Hepatocyte (in vitro differentiated cells): Measurements from ENCODE around the gene KIF1C. TPM values are rescaled to one million over a fixed set of nuclear protein-coding genes. Genes with fewer than 3 reads are reported as not detected.
A peak's percentile ranks its signal among the peaks of the same experiment; 100 is the strongest.

Experiments used
- DNase-seq: peaks from one replicate; pipeline ENCODE4 v3.0.0-alpha.2; 2016; ENCODE audit warnings: low spot score
- H2AFZ ChIP-seq: fragments of 200-600 bp; sonication (generic); 2 replicates; pipeline ENCODE4 v1.6.0; 2016; ENCODE audit warnings: antibody characterized with exemption, mild to moderate bottlenecking
- H3K27ac ChIP-seq: fragments of 200-600 bp; sonication (generic); 2 replicates; pipeline ENCODE4 v1.5.1; 2016; ENCODE audit warnings: mild to moderate bottlenecking
- H3K27me3 ChIP-seq: fragments of 200-600 bp; sonication (generic); 2 replicates; pipeline ENCODE4 v1.6.1; 2016
- H3K36me3 ChIP-seq: fragments of 200-600 bp; sonication (generic); replicated peaks from 2 replicates; pipeline ENCODE4 v1.5.1; 2016; ENCODE audit warnings: low read depth; ENCODE audit not compliant: insufficient read depth
- H3K4me1 ChIP-seq: fragments of 200-600 bp; sonication (generic); 2 replicates; pipeline ENCODE4 v1.5.1; 2016; ENCODE audit warnings: mild to moderate bottlenecking, moderate library complexity; ENCODE audit not compliant: insufficient read depth
- H3K4me2 ChIP-seq: fragments of 200-600 bp; sonication (generic); 2 replicates; pipeline ENCODE4 v1.6.0; 2016
- H3K4me3 ChIP-seq: fragments of 200-600 bp; sonication (generic); 2 replicates; pipeline ENCODE4 v1.5.1; 2016; ENCODE audit warnings: mild to moderate bottlenecking
- H3K79me2 ChIP-seq: fragments of 200-600 bp; sonication (generic); 2 replicates; pipeline ENCODE4 v1.6.0; 2017; ENCODE audit warnings: mild to moderate bottlenecking
- H3K9me2 ChIP-seq: fragments of 200-600 bp; sonication (generic); replicated peaks from 2 replicates; pipeline ENCODE4 v1.6.0; 2017; ENCODE audit warnings: mild to moderate bottlenecking; ENCODE audit not compliant: insufficient read depth
- H3K9me3 ChIP-seq: fragments of 200-600 bp; sonication (generic); 2 replicates; pipeline ENCODE4 v1.5.1; 2016; ENCODE audit warnings: low read depth, mild to moderate bottlenecking
- H4K20me1 ChIP-seq: fragments of 200-600 bp; sonication (generic); 2 replicates; pipeline ENCODE4 v1.6.0; 2016; ENCODE audit warnings: mild to moderate bottlenecking; ENCODE audit not compliant: insufficient read depth, poor library complexity, severe bottlenecking
- EZH2 ChIP-seq: fragments of 200-600 bp; sonication (generic); IDR thresholded peaks from 2 replicates; pipeline ENCODE4 v1.6.1; 2016; ENCODE audit warnings: antibody characterized with exemption, mild to moderate bottlenecking, borderline replicate concordance
- EZH2phosphoT487 ChIP-seq: fragments of 200-600 bp; sonication (generic); IDR thresholded peaks from one replicate; pipeline ENCODE4 v1.6.1; 2018; ENCODE audit warnings: antibody characterized with exemption, mild to moderate bottlenecking, low read depth, moderate library complexity; ENCODE audit not compliant: unreplicated experiment, severe bottlenecking
- WGBS: methylation state at CpG from one replicate; pipeline ENCODE4 v1.1.6; 2016; ENCODE audit warnings: low lambda C conversion rate; ENCODE audit errors: missing lambda C conversion rate; 5-methylcytosine and 5-hydroxymethylcytosine counted together
- polyA plus RNA-seq: library from polyadenylated mRNA; unstranded; fragments of >200 nt; fragmentation: Nextera tagmentation; extraction: Ambion mirVana; gene quantifications from 2 replicates; pipeline ENCODE4 v1.2.1, GENCODE V29; 2016
- total RNA-seq: library from RNA; depleted of rRNA; stranded (reverse); fragments of >200 nt; gene quantifications from 2 replicates; pipeline ENCODE4 v1.2.3, GENCODE V29; 2014
- TF ChIP-seq, protein P1 (sequence below): fragments of 200-600 bp; sonication (generic); IDR thresholded peaks from 2 replicates; pipeline ENCODE4 v1.5.1; 2016; ENCODE audit warnings: antibody characterized with exemption, mild to moderate bottlenecking; ENCODE audit not compliant: poor library complexity

The KIF1C gene
- total and polyA plus RNA-seq, 2 experiments from 2014 or later: 59.4 to 75.9 TPM

DNA sequence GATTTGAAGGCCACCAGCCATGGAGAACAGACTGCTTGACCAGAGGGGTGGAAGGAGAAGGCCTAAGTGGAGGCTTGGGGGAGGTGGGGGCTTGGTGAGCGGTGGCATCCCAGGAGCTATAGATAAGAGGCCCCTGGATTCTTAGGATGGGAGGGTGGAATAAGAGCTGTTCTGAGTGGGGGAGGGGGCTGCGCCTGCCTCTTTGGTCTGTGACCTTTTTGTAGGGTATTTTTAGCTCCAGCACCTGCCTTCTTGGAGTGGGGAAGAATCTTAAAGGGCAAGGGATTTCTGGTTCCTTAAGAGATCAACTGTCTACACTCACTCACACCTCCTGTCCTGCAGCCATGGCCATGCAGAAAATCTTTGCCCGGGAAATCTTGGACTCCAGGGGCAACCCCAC lies 46.3 kb upstream of the KIF1C start:
- Histone ChIP-seq H3K4me2 (peak overlapping the region; percentile 86), H3K27ac (no peak overlapping the region), H3K27me3 (no peaks in the 10 kb centered on the region), H3K79me2 (peaks cover 18% of the 10 kb centered on the region), H3K4me1 (peaks cover 16% of the 10 kb centered on the region), H3K4me3 (no peak overlapping the region), H3K36me3 (no peaks in the 10 kb centered on the region), H3K9me2 (no peaks in the 10 kb centered on the region), H3K9me3 (no peaks in the 10 kb centered on the region), H2AFZ (no peak overlapping the region), H4K20me1 (peaks cover 5% of the 10 kb centered on the region)
- 81% methylated on average over 3 of the region's 3 CpGs for WGBS
- no peak for DNase-seq
- TF ChIP-seq, protein P1, sequence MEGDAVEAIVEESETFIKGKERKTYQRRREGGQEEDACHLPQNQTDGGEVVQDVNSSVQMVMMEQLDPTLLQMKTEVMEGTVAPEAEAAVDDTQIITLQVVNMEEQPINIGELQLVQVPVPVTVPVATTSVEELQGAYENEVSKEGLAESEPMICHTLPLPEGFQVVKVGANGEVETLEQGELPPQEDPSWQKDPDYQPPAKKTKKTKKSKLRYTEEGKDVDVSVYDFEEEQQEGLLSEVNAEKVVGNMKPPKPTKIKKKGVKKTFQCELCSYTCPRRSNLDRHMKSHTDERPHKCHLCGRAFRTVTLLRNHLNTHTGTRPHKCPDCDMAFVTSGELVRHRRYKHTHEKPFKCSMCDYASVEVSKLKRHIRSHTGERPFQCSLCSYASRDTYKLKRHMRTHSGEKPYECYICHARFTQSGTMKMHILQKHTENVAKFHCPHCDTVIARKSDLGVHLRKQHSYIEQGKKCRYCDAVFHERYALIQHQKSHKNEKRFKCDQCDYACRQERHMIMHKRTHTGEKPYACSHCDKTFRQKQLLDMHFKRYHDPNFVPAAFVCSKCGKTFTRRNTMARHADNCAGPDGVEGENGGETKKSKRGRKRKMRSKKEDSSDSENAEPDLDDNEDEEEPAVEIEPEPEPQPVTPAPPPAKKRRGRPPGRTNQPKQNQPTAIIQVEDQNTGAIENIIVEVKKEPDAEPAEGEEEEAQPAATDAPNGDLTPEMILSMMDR: no peak
- TF ChIP-seq EZH2 (no peak), EZH2phosphoT487 (no peak)

DNA sequence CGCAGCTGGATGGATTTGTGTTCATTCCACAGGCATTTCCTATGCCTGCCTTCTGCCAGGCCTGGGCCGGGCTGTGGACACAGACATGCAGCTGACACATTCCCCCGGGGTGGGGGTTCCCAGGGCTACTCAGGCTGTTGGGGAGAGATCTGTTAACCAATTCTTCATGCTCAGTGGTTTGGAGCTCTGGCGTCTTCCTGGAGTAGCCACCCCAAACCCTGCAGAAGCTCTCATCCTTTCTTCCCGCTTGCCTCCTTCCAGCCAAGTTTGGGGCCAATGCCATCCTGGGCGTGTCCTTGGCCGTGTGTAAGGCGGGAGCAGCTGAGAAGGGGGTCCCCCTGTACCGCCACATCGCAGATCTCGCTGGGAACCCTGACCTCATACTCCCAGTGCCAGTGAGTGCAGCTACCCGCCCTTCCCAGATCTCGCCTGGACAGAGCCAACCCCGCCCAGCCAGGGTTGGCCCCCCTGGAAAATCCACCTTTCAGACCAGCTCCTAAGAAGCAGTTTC lies 44.2 kb upstream of the KIF1C start:
- Histone ChIP-seq H3K4me1 (peaks cover 15% of the 10 kb centered on the region), H4K20me1 (no peaks in the 10 kb centered on the region), H3K27ac (no peak overlapping the region), H3K79me2 (no peaks in the 10 kb centered on the region), H3K9me2 (no peaks in the 10 kb centered on the region), H3K4me2 (no peak overlapping the region), H3K4me3 (no peak overlapping the region), H3K27me3 (no peaks in the 10 kb centered on the region), H3K9me3 (no peaks in the 10 kb centered on the region), H3K36me3 (no peaks in the 10 kb centered on the region), H2AFZ (no peak overlapping the region)
- 89% methylated on average over 14 of the region's 14 CpGs for WGBS
- TF ChIP-seq EZH2 (no peak), EZH2phosphoT487 (no peak)
- TF ChIP-seq, protein P1: no peak
- no peak for DNase-seq

DNA sequence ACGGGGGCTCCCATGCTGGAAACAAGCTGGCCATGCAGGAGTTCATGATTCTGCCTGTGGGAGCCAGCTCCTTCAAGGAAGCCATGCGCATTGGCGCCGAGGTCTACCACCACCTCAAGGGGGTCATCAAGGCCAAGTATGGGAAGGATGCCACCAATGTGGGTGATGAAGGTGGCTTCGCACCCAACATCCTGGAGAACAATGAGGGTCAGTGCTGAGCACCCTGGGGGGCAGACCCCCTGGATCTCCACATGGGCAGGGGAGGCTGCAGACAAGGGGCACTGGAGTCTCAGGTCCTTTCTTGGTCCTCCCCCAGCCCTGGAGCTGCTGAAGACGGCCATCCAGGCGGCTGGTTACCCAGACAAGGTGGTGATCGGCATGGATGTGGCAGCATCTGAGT lies 42.7 kb upstream of the KIF1C start:
- Histone ChIP-seq H3K4me2 (no peak overlapping the region), H3K9me2 (no peaks in the 10 kb centered on the region), H2AFZ (no peak overlapping the region), H3K4me3 (no peak overlapping the region), H3K9me3 (no peaks in the 10 kb centered on the region), H3K79me2 (no peaks in the 10 kb centered on the region), H3K27ac (no peak overlapping the region), H4K20me1 (no peaks in the 10 kb centered on the region), H3K36me3 (no peaks in the 10 kb centered on the region), H3K4me1 (peaks cover 14% of the 10 kb centered on the region), H3K27me3 (no peaks in the 10 kb centered on the region)
- TF ChIP-seq, protein P1: no peak
- TF ChIP-seq EZH2phosphoT487: no peak
- no peak for TF ChIP-seq EZH2
- no peak for DNase-seq
- 98% methylated on average over 8 of the region's 8 CpGs for WGBS

DNA sequence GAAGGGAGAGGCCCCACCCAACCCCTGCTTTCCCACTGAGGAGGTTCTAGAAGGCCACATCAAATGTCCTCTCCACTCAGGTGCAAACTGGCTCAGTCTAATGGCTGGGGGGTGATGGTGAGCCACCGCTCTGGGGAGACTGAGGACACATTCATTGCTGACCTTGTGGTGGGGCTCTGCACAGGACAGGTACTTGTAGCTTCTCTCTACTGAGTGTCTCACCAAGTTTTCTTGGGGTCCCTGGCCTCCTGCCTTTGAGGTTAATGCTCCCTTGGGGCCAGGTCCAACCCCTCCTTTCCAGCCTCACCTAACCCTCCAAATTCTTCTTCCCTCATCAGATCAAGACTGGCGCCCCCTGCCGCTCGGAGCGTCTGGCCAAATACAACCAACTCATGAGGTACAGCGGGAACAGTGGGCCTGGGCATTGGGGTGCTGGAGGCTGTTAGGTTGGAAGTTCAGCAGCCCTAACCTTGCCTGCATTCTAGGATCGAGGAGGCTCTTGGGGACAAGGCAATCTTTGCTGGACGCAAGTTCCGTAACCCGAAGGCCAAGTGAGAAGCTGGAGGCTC lies 41.2 kb upstream of the KIF1C start:
- Histone ChIP-seq H3K4me3 (no peak overlapping the region), H3K27me3 (no peaks in the 10 kb centered on the region), H3K9me3 (no peaks in the 10 kb centered on the region), H3K79me2 (no peaks in the 10 kb centered on the region), H3K4me1 (no peaks in the 10 kb centered on the region), H3K4me2 (no peak overlapping the region), H2AFZ (no peak overlapping the region), H3K9me2 (no peaks in the 10 kb centered on the region), H3K36me3 (no peaks in the 10 kb centered on the region), H3K27ac (no peak overlapping the region), H4K20me1 (no peaks in the 10 kb centered on the region)
- no peak for DNase-seq
- WGBS: 81% methylated on average over 10 of the region's 10 CpGs
- TF ChIP-seq, protein P1: no peak
- TF ChIP-seq EZH2: no peak
- no peak for TF ChIP-seq EZH2phosphoT487
